OCI-LY1 (cell line): ENCODE measurements around the gene RBM25.

Source experiments
- EZH2 ChIP-seq: fragments of 200-600 bp; sonication (generic), shearing (Covaris generic); IDR thresholded peaks from 2 replicates; pipeline ENCODE4 v1.8.0; 2017; ENCODE audit warnings: borderline replicate concordance, mixed run types, mild to moderate bottlenecking, antibody characterized with exemption, low read length, moderate library complexity, mixed read lengths
- TF ChIP-seq, protein P1 (sequence below): fragments of 200-600 bp; sonication (generic), shearing (Covaris generic); IDR thresholded peaks from 2 replicates; pipeline ENCODE4 v1.5.1; 2017; ENCODE audit warnings: mild to moderate bottlenecking, antibody characterized with exemption, low read length, moderate library complexity, mixed read lengths

DNA sequence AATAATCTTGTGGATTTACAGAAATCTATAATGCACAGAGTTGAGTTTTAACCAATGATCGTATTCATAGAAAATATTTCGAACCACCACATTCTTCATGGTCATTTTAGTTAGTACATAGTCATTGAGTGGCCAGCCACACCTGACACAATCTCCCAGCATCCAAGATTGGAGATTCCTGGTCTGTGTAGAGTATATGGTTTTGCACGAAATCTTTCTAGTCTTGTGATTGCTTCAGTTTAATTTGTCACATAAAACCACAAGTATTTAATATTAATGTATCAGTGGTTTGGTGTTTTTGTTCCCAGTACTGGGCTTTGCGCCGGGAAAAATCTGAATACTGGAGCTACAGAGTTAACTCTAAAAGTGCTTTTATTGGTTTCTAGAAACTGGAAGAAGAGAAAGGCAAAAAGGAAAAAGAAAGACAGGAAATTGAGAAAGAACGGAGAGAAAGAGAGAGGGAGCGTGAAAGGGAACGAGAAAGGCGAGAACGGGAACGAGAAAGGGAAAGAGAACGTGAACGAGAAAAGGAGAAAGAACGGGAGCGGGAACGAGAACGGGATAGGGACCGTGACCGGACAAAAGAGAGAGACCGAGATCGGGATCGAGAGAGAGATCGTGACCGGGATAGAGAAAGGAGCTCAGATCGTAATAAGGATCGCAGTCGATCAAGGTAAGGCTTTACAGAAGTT lies 44.6 kb downstream of the RBM25 start:
- TF ChIP-seq, protein P1, sequence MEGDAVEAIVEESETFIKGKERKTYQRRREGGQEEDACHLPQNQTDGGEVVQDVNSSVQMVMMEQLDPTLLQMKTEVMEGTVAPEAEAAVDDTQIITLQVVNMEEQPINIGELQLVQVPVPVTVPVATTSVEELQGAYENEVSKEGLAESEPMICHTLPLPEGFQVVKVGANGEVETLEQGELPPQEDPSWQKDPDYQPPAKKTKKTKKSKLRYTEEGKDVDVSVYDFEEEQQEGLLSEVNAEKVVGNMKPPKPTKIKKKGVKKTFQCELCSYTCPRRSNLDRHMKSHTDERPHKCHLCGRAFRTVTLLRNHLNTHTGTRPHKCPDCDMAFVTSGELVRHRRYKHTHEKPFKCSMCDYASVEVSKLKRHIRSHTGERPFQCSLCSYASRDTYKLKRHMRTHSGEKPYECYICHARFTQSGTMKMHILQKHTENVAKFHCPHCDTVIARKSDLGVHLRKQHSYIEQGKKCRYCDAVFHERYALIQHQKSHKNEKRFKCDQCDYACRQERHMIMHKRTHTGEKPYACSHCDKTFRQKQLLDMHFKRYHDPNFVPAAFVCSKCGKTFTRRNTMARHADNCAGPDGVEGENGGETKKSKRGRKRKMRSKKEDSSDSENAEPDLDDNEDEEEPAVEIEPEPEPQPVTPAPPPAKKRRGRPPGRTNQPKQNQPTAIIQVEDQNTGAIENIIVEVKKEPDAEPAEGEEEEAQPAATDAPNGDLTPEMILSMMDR, result no peak
- no peak for TF ChIP-seq EZH2
